ENCODE results near the gene ODC1. TPM values are rescaled to one million over a fixed set of nuclear protein-coding genes. Genes with fewer than 3 reads are reported as not detected.

The ODC1 gene
- total RNA-seq, 1 experiment from 2014 or later, result 277 TPM

- no peaks in the 10 kb centered on the region for H3K27me3 Mint-ChIP-seq (ENCODE audit: insufficient read depth, unreplicated experiment)
- H3K27me3 ChIP-seq (replicated peaks; ENCODE audit: control insufficient read depth, insufficient read depth, low read length), result no peaks in the 10 kb centered on the region
- no peaks in the 10 kb centered on the region for H3K9me3 ChIP-seq
- no peaks in the 10 kb centered on the region for H3K36me3 Mint-ChIP-seq (ENCODE audit: insufficient read depth, unreplicated experiment)
- TF ChIP-seq, protein P1, sequence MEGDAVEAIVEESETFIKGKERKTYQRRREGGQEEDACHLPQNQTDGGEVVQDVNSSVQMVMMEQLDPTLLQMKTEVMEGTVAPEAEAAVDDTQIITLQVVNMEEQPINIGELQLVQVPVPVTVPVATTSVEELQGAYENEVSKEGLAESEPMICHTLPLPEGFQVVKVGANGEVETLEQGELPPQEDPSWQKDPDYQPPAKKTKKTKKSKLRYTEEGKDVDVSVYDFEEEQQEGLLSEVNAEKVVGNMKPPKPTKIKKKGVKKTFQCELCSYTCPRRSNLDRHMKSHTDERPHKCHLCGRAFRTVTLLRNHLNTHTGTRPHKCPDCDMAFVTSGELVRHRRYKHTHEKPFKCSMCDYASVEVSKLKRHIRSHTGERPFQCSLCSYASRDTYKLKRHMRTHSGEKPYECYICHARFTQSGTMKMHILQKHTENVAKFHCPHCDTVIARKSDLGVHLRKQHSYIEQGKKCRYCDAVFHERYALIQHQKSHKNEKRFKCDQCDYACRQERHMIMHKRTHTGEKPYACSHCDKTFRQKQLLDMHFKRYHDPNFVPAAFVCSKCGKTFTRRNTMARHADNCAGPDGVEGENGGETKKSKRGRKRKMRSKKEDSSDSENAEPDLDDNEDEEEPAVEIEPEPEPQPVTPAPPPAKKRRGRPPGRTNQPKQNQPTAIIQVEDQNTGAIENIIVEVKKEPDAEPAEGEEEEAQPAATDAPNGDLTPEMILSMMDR (IDR thresholded peaks at IDR 0.05; ENCODE audit: insufficient read depth in 1 of 2, low read depth in 1 of 2, low read length in 1 of 2, severe bottlenecking in 1 of 2, unreplicated experiment in 1 of 2), result no peak
- H3K27ac Mint-ChIP-seq (ENCODE audit: unreplicated experiment), result no peak overlapping the region
- H3K4me3 ChIP-seq (ENCODE audit: low read depth, low read length), result no peak overlapping the region
- H3K9me3 Mint-ChIP-seq (ENCODE audit: unreplicated experiment), result no peaks in the 10 kb centered on the region
- no peaks in the 10 kb centered on the region for H3K4me1 Mint-ChIP-seq (ENCODE audit: low read depth, unreplicated experiment)
- ChIA-PET POLR2A (no interaction called here), CTCF (no interaction called here)
- H3K4me3 Mint-ChIP-seq (ENCODE audit: unreplicated experiment), result no peak overlapping the region
- intact Hi-C loops (cut with micrococcal nuclease; ENCODE audit: unreplicated experiment), result no loop called here
- no peak for DNase-seq
- H3K4me1 ChIP-seq, result no peaks in the 10 kb centered on the region
- no TSS peak for BruUV-seq (replicated peaks)
- no peaks in the 10 kb centered on the region for H3K36me3 ChIP-seq (ENCODE audit: control insufficient read depth, insufficient read depth, low read length)
Measured at GRCh38 chr2:10467401-10467800, 19.3 kb upstream of the ODC1 start.

GRCh38 chr2:10466801-10467200 is 18.7 kb upstream of the ODC1 start:
- no peaks in the 10 kb centered on the region for H3K36me3 Mint-ChIP-seq (ENCODE audit: insufficient read depth, unreplicated experiment)
- ChIA-PET CTCF (no interaction called here), POLR2A (no interaction called here)
- H3K27me3 Mint-ChIP-seq (ENCODE audit: insufficient read depth, unreplicated experiment), result no peaks in the 10 kb centered on the region
- no peaks in the 10 kb centered on the region for H3K9me3 Mint-ChIP-seq (ENCODE audit: unreplicated experiment)
- Histone ChIP-seq H3K4me3 (ENCODE audit: low read depth, low read length) (no peak overlapping the region), H3K27me3 (replicated peaks; ENCODE audit: control insufficient read depth, insufficient read depth, low read length) (no peaks in the 10 kb centered on the region), H3K9me3 (no peaks in the 10 kb centered on the region), H3K4me1 (no peaks in the 10 kb centered on the region), H3K36me3 (ENCODE audit: control insufficient read depth, insufficient read depth, low read length) (no peaks in the 10 kb centered on the region)
- no TSS peak for BruUV-seq (replicated peaks)
- no peak overlapping the region for H3K4me3 Mint-ChIP-seq (ENCODE audit: unreplicated experiment)
- no peak overlapping the region for H3K27ac Mint-ChIP-seq (ENCODE audit: unreplicated experiment)
- no peak for DNase-seq
- TF ChIP-seq, protein P1 (IDR thresholded peaks at IDR 0.05; ENCODE audit: insufficient read depth in 1 of 2, low read depth in 1 of 2, low read length in 1 of 2, severe bottlenecking in 1 of 2, unreplicated experiment in 1 of 2), result no peak
- intact Hi-C loops (cut with micrococcal nuclease; ENCODE audit: unreplicated experiment), result no loop called here
- no peaks in the 10 kb centered on the region for H3K4me1 Mint-ChIP-seq (ENCODE audit: low read depth, unreplicated experiment)

GRCh38 chr2:10465910-10466309 is 17.8 kb upstream of the ODC1 start:
- Histone ChIP-seq H3K36me3 (ENCODE audit: control insufficient read depth, insufficient read depth, low read length) (no peaks in the 10 kb centered on the region), H3K9me3 (no peaks in the 10 kb centered on the region), H3K4me3 (ENCODE audit: low read depth, low read length) (no peak overlapping the region), H3K27me3 (replicated peaks; ENCODE audit: control insufficient read depth, insufficient read depth, low read length) (no peaks in the 10 kb centered on the region), H3K4me1 (no peaks in the 10 kb centered on the region)
- no peak for DNase-seq
- H3K4me3 Mint-ChIP-seq (ENCODE audit: unreplicated experiment), result no peak overlapping the region
- intact Hi-C loops (cut with micrococcal nuclease; ENCODE audit: unreplicated experiment), result no loop called here
- BruUV-seq (replicated peaks), result no TSS peak
- H3K27ac Mint-ChIP-seq (ENCODE audit: unreplicated experiment), result no peak overlapping the region
- H3K9me3 Mint-ChIP-seq (ENCODE audit: unreplicated experiment), result no peaks in the 10 kb centered on the region
- ChIA-PET POLR2A (no interaction called here), CTCF (interaction anchor here (0.6 kb wide), 1 partner anchor 194 kb away, joined by 3 read pairs; no protein-coding TSS in a partner anchor)
- H3K27me3 Mint-ChIP-seq (ENCODE audit: insufficient read depth, unreplicated experiment), result no peaks in the 10 kb centered on the region
- no peaks in the 10 kb centered on the region for H3K36me3 Mint-ChIP-seq (ENCODE audit: insufficient read depth, unreplicated experiment)
- TF ChIP-seq, protein P1 (IDR thresholded peaks at IDR 0.05; ENCODE audit: insufficient read depth in 1 of 2, low read depth in 1 of 2, low read length in 1 of 2, severe bottlenecking in 1 of 2, unreplicated experiment in 1 of 2), result no peak
- H3K4me1 Mint-ChIP-seq (ENCODE audit: low read depth, unreplicated experiment), result no peaks in the 10 kb centered on the region
